HG02943 (cell line): ENCODE data around the gene TMCC1.
"Not testable (repeated sequence)": the region's sequence is repeated elsewhere in the genome, so short reads cannot be mapped to it uniquely, and the experiment has no call there.

Experiments used
- ATAC-seq: cut with Tn5 transposase; IDR thresholded peaks from one replicate; pipeline ENCODE4 v1.9.1; 2021; ENCODE audit warnings: mild to moderate bottlenecking, low read depth, moderate library complexity; ENCODE audit not compliant: unreplicated experiment

The TMCC1 gene

DNA sequence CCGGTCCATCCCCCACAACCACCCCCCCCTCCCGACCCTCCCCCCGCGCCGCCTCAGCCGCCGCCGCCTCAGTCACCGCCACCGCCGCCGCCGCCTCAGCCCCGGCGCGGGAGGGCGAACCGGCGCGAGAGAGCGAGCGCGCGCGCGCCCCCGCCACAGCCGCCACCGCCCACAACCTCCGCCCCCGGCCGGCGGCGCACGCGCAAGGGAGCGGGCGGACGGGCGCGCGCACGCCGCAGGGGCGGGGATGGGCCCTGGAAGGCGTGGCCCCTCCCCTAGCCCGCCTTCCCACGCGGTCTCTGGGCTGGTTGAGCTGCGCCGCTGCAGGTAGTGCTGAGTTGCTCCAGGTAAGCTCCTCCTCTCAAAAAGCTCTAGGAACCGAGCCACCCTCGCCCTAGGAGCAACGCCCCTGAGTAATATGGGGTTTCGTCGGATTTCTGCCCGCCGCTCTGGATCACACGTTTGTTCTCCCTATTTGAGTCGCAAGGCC is at the start of gene TMCC1:
TSS of gene TMCC1 (minus strand) at position 131 of the 490 bp plus-strand sequence.
- peak; percentile 69 for ATAC-seq

DNA sequence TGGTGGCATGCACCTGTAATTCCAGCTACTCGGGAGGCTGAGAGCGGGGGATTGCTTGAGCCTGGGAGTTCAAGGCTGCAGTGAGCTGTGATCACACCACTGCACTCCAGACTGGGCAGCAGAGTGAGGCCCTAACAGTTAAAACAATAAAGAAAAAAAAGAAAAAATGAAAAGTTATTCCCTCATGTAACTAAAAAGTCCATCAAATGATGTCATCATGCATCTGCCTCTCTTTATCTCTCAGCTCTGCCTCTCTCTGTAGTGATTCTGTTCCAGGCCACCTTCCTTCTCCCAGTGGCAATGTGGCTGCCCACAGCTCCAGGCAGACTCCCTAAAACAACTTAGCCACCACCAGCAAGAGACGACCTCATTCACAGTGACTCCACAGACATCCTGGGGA is 49.5 kb upstream of the TMCC1 start:
- ATAC-seq = no peak

DNA sequence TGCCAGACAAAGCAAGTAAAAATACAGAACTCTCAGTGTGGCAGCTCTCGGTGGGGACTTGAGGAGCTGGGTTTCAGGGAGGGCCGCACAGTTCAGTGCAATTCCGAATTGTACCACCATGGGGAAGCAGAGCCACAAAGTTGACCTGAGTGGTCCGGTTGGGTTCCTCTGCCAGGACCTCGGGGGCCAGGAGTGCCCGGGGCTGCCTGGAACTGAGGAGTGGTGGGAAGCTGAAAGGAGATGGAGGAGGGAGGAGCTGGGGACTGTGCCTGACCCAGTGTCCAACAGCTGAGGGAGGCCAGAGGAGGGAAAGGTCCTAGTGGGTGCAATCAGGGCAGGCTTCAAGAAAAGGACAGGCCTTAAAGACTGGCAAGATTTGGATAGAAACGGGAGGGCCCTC is 48.8 kb upstream of the TMCC1 start:
- no peak for ATAC-seq

DNA sequence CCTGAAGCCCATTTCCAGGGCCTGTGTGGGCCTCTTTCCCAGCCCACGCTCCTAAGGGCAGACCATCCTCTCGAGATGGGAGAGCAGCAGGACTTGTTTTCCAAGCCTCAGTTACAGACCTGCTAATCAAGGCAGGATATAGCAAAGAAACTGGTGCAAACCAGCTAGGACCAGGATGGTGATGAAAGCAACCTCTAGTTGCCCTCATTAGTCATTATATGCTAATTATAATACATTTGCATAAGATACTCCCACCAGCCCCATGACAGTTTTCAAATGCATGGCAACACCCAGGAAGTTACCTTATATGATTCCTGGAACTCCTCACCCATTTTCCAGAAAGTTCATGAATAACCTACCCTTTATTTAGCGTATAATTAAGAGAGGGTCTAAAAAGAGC is 46.6 kb upstream of the TMCC1 start:
- ATAC-seq = no peak

DNA sequence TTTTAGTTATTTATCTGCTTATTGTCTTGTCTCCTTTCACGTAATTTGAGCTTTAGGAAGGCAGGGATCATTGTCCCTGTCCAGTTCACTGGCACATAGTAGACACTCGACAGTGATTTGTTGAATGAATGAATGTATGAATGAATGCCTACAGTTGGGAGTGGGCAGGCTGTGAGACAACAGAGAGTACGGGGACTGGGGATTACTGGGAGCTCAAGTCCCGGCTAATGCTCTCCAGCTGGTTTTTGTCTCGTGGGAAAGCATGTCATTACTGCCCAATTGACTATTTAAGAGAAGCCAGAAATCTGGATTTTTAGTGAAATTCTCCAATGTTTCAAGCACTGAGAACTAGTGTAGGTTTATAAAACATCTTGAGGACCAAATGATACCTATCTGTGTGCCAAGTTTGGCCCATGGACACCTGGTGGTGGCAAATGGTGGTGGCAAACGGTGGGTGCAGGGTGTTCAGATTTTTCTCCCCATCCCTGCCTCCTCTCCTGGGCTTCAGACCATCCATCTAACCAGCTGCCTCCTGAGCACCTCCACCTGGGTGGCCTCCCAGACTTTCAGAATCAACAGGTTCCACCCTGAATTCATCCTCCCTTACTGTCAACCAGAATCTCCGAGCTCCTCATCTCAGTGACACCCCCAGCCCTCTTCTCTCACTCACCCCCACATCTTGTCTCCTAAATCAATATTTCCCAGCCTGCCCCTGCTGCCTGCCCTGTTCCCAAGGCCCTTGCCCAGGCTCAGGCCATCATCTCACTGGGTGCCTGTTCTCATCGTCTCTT is 44.8 kb upstream of the TMCC1 start:
- no peak for ATAC-seq

GRCh38 chr3:129937717-129938116 is 44.2 kb upstream of the TMCC1 start:
- no peak for ATAC-seq

DNA sequence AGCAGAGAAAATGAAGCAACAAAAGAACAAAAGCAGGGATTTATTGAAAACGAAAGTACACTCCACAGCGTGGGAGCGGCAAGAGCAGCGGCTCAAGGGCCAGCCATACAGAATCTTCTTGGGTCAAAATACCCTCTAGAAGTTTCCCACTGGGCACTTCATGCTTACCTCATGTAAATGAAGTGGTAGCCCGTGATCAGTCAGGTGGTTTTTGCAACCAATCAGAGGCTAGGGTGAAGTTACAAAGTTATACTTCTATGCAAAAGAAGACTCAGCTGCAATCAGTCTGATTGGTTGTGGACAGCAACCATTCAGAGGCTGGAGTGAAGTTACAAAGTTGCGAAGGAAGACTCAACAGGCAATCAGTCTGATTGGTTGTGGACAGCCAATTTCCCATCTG is 43.2 kb upstream of the TMCC1 start:
- no peak for ATAC-seq

DNA sequence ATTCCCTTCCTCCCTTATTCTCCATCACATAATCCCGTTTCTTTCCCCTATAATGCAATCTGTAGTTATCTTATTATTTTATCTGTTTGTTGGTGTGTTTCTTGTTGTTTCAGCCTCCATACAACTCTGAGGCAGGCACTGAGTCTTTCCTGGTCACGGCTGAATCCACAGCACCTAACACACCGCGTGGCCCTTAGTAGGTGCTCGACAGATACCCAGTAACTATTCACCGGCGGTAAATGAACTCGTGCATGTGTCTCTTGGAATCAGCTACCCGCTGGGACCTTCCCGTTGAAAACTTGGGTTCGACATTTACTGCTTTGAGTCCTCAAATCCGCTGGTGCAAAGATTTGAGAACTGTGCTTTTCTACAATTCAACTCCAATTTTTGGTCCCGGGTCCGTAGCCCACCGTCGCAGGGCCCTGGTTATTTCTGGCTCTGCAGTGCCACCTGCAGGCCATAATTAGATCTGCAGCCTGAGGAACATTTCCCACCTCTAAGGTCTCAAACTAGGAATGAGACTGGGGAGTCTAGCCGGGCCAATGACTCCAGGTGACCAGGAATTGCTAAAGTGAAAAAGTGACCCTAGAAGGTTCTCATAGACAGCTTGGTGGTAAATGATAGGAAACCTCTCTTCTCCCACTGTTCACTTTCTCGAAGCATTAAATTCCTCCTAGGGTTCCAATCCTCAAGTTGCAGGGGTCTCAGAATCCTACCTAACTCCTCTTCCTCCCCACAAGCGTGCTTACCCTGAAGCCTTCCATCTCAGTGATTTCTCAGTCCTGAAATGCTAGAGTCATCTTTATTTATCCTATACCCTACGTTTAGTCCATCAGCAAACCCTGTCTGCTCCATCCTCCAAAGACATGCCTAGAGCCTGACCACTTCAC is 41.0 kb upstream of the TMCC1 start:
- ATAC-seq = no peak

DNA sequence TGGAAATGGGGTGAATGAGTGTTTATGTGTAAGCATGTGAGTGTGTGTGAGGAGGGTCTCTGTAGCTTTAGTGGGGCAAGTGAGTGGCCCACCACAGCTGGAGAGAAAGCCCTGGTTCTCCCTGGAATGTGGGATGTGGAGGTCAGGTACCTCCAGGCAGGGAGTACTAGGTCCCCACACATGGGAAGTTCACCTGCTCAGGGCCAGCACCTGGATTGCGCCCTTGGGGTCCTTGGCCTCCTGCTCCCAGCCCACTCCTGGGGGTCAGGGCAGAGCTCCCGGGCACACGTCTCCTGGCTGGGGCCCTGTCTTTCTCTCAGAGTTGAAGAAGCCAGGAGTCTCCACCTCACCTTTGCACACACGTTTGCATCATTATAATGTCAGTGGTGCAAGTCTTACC is 40.0 kb upstream of the TMCC1 start:
- no peak for ATAC-seq

DNA sequence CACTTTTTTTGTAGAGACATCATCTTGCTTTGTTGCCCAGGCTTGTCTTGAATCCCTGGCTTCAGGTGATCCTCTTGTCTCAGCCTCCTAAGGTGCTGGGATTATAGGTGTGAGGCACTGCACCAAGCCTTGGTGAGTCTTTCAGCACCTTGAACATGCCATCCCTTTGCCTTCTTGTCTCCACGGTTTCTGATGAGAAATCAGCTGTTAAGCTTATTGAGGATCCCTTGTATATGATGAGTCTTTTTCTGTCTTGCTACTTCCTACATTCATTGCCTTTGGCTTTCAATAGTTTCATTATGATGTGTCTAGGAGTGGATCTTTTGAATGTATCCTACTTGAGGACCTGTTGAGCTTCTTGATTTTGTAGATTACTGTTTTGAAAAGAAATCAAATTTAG is 35.9 kb upstream of the TMCC1 start:
- no peak for ATAC-seq

DNA sequence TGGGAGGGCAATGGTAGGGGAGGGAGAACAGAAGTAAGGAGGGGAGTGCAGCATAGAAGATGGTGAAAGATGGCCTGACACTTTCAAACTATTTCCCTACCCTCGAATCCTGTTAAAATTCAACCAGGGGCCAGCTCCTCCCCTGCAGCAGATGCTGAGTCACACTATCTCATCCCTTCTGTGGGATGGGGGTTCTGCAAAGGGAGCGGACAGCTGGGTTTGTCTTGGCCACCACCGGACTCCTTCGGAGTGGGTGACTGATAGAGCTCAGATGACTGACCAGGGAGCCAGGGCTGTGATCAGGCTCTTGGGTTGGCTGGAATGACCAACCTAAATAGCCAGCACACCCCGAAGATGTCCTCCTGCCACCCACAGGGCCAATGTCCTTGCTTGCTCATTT is 33.6 kb upstream of the TMCC1 start:
- ATAC-seq = no peak

- no peak for ATAC-seq
Observed at GRCh38 chr3:129919806-129920205, 26.3 kb upstream of the TMCC1 start.

- ATAC-seq = no peak
Observed at GRCh38 chr3:129919357-129919756, 25.8 kb upstream of the TMCC1 start.

DNA sequence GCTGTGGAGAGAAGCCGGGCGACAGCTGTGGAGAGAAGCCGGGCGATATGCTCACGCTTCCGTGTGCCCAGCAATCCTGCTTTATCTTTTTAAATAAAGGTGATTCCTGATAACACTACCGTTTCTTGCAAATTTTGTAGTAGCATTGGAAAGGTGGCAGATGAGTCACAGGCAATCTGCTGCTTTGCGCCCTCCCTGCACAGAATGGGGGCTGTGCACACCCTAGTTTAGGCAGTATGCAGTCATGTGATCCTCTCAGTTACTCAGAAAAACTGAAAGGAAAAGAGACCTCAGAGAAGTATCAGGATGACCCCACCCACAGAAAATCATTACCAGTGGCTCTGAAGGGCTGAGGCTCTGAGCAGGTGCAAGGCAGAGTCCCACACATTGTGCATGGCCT is 24.9 kb upstream of the TMCC1 start:
- no peak for ATAC-seq

DNA sequence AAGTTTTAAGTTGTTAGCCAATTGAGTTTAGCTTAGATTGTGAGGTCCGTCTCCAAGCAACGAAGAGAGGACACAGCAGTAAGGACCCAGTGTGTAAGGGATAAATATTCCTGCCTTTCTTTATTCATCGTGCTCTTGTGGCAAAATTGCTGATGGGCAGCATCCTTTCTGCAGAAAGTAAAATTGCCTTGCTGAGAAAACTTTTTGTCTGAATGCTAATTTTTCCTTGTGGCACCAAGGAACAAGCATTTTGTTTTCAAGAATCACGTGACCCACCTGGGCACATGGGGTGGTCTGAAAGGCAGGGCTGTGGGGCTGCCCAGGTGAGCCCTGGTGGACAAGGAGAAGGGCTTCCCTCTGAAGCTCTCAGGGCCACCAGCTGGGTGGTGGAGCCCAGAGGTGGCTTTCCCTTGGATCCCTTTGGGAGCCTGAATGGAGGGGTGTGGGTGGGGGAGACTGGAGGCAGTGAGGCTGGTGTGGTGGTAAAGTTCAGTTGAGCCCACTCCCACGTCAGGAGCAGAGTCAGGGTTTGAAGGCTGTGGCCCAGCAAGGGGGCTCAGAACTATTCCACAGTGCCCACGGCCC is 24.0 kb upstream of the TMCC1 start:
- ATAC-seq = no peak

- ATAC-seq = no peak
Observed at GRCh38 chr3:129913618-129914017, 20.1 kb upstream of the TMCC1 start.

GRCh38 chr3:129911261-129911861 is 17.9 kb upstream of the TMCC1 start:
- no peak for ATAC-seq

DNA sequence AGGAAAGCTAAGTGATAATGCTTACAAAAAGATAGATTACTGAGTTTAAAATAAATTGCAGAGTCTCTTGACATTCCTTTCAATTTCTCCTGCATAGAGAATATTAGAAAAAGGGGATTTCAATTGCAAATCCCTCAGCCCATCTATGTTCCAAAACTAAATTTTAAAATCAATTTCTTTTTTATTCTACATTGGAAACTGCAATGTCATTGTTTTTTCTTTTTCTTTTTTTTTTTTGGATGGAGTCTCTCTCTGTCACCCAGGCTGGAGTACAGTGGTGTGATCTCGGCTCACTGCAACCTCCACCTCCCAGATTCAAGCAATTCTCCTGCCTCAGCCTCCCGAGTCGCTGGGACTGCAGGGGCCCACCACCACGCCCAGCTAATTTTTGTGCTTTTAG is 15.7 kb upstream of the TMCC1 start:
- ATAC-seq = not testable (repeated sequence)

DNA sequence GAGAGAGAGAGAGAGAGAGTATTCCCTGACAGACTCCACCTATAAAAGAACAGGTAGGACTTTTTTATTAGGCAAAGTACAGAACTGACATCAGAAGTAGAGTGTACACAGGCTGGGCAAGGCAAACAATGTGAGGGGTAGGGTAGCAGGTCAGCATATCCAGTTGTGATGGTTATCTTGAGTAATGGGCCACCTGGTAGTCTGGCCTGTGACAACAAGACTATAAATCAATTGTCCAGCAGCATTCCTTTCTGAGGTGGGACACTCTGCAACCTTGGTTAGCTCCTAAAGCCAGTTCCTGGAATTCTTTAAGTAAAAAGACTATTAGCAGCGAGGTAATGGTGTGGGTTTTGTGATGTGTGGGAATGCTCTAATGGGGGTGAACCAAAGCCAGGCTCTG is 14.9 kb upstream of the TMCC1 start:
- ATAC-seq = no peak

- not testable (repeated sequence) for ATAC-seq
Observed at GRCh38 chr3:129901272-129901671, 7.8 kb upstream of the TMCC1 start.

GRCh38 chr3:129897026-129897425 is 3.5 kb upstream of the TMCC1 start:
- ATAC-seq = no peak
